GM06990 (cell line): ENCODE measurements around the gene PTPRF.

Experiments used
- DNase-seq: peaks from one replicate; pipeline ENCODE4 v3.0.0-alpha.2; 2011; ENCODE audit not compliant: insufficient read length; ENCODE audit errors: extremely low read depth
- H3K27me3 ChIP-seq: replicated peaks from 2 replicates; pipeline ENCODE4 v1.6.0; 2011; ENCODE audit warnings: low read length; ENCODE audit not compliant: control insufficient read depth, insufficient read depth
- H3K36me3 ChIP-seq: 2 replicates; pipeline ENCODE4 v1.5.1; 2011; ENCODE audit warnings: low read length; ENCODE audit not compliant: control insufficient read depth, insufficient read depth
- H3K4me3 ChIP-seq: replicated peaks from 2 replicates; pipeline ENCODE4 v1.5.1; 2011; ENCODE audit warnings: low read depth, mild to moderate bottlenecking, control low read depth, low read length
- TF ChIP-seq, protein P1 (sequence below): IDR thresholded peaks from 2 replicates; pipeline ENCODE4 v1.5.1; 2011; ENCODE audit warnings: low read length, control low read depth, mild to moderate bottlenecking, inconsistent platforms; ENCODE audit not compliant: insufficient read depth, poor library complexity, severe bottlenecking

PTPRF gene

DNA sequence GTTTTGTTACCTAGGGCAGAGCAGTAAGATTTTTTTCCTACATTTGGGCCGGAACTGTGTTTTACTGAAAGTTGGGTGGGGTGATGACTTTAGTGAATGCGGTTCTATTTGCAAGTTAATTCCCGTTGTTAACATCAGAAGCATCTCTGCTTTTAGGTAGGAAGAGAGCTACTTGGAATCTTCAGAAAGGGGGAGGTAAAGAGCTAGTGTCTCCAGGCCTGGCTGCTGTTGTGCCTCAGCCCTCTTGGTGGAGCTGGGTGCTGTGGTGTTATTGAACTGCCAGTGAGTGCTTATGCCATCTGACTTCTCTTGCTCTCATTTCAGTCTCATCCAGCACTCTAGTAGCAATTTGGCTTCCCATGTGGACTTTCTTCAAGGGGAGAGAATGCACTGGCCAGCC, 122.7 kb downstream of the PTPRF start:
- Histone ChIP-seq H3K4me3 (no peak overlapping the region), H3K27me3 (no peaks in the 10 kb centered on the region), H3K36me3 (peaks cover 11% of the 10 kb centered on the region)
- DNase-seq: no peak
- TF ChIP-seq, protein P1, sequence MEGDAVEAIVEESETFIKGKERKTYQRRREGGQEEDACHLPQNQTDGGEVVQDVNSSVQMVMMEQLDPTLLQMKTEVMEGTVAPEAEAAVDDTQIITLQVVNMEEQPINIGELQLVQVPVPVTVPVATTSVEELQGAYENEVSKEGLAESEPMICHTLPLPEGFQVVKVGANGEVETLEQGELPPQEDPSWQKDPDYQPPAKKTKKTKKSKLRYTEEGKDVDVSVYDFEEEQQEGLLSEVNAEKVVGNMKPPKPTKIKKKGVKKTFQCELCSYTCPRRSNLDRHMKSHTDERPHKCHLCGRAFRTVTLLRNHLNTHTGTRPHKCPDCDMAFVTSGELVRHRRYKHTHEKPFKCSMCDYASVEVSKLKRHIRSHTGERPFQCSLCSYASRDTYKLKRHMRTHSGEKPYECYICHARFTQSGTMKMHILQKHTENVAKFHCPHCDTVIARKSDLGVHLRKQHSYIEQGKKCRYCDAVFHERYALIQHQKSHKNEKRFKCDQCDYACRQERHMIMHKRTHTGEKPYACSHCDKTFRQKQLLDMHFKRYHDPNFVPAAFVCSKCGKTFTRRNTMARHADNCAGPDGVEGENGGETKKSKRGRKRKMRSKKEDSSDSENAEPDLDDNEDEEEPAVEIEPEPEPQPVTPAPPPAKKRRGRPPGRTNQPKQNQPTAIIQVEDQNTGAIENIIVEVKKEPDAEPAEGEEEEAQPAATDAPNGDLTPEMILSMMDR: peak; percentile 34

DNA sequence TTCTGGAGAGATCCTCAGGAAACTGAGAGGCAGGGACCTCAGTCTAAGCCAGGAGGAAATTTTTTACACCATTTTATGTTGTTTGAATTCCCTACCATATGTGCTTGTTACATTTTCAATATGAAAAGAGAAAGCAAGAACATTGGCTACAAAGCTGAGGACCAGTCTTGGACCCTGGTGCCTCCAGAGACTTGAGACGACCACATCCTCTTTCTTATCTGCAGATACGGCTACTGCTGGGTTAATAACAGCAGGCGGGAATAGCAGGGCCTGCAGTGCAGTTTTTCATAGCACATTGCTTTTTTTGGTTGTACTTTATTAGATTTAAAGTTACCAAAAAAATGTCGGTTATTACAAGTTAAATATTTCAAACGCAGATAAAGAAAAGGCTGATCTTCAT, 123.2 kb downstream of the PTPRF start:
- H3K36me3 ChIP-seq: peaks cover 11% of the 10 kb centered on the region
- no peak overlapping the region for H3K4me3 ChIP-seq
- no peaks in the 10 kb centered on the region for H3K27me3 ChIP-seq
- TF ChIP-seq, protein P1: no peak
- peak; percentile 25 for DNase-seq

DNA sequence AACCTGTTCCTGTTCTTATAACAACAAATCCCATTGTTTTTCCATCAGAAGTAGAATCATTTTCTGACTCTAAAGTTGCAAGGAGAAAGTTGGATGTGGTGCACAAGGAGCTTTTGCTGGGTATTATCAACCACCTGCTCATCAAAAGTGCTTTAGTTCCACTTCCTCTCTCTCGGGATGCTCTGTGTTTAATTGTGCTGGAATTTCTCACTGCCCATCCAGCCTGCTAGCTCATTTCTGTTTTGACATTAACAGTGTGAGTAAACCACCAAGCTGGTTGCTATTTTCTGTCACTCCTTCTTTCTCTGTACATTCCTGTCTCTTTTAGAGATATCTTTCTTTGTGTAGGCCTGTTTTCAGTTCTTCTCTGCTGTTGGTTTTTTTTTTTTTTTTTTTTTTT, 125.3 kb downstream of the PTPRF start:
- Histone ChIP-seq H3K36me3 (peaks cover 18% of the 10 kb centered on the region), H3K27me3 (no peaks in the 10 kb centered on the region), H3K4me3 (no peak overlapping the region)
- DNase-seq: no peak
- TF ChIP-seq, protein P1: no peak

DNA sequence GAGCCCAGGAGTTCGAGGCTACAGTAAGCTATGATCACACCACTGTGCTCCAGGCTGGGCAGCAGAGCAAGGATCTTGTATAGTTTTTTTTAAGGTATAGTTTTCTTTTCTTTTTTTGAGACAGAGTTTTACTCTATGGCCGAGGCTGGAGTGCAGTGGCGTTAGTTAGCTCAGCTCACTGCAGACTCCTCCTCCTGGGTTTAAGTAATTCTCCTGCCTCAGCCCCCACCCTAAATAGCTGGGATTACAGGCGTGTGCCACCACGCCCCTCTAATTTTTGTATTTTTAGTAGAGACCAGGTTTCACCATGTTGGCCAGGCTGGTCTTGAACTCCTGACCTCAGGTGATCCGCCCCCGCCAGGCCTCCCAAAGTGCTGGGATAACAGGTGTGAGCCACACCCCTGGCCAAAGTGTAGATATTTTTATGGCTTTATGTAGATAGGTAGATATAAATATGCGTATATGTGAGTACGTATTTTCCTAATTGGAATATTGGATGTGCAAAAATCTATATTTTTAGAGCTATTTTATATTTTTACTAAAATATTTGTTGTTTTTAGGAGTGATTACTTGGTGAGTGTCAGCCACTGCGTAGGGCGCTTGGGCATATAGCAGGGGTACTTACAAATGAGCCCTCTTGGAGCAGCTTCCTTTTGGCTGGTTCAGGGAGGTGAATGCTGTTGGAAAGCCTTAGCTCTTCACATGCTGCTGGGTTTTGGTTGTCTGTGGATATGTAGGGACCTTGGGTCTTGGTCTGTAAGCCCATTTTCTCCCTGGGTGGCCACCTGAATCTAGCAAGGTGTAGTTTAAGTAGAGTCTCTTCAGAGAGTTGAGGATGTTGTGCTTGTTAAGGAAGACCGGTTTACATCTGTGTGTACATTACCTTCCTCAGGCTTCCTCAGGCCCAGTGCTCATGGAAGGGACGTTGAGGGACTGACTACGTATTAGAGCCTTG, 128.8 kb downstream of the PTPRF start:
- TF ChIP-seq, protein P1: no peak
- DNase-seq: no peak
- no peak overlapping the region for H3K4me3 ChIP-seq
- H3K27me3 ChIP-seq: no peaks in the 10 kb centered on the region
- peaks cover 30% of the 10 kb centered on the region for H3K36me3 ChIP-seq

DNA sequence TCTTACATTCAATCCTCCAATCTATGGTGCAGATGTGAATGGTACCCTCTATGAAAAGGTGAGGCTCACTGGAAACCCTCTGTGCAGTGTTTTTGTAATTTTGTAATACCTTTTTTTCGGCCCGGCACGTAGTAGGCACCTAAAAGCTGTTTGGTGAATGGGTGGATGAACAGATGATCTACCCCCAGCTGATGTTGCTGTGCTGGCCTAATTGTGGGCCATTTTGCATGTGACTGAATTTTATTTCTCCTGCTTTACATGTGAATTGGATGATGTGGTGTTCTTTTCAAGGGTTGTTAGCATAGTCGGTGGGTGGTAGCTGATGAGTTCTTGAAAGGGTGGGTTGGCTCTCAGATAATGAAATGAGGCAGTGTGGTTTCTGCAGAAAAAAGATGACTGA, 129.7 kb downstream of the PTPRF start:
- TF ChIP-seq, protein P1: no peak
- Histone ChIP-seq H3K4me3 (no peak overlapping the region), H3K27me3 (no peaks in the 10 kb centered on the region), H3K36me3 (peaks cover 30% of the 10 kb centered on the region)
- no peak for DNase-seq

DNA sequence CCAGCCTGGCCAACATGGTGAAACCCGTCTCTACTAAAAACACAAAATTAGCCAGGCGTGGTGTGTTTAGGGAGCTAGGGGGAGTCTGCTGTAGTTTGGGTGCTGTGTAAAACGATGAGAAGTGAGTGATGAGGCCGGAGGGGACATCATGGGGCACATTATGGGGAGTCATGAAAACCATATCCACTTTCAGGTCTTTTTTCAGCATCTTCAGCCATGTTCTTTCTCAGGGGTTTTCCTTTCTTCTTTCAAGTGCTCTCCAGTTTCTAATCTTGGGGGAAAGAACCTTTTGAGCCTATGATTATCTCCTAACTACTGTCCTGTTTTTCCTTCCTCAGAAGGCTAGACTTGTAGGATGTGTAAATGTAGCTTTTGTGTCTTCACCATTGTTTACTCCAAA, 133.7 kb downstream of the PTPRF start:
- TF ChIP-seq, protein P1: no peak
- no peak for DNase-seq
- no peaks in the 10 kb centered on the region for H3K27me3 ChIP-seq
- H3K36me3 ChIP-seq: peaks cover 44% of the 10 kb centered on the region
- no peak overlapping the region for H3K4me3 ChIP-seq
